ENCODE data around the gene PIK3AP1.

DNA sequence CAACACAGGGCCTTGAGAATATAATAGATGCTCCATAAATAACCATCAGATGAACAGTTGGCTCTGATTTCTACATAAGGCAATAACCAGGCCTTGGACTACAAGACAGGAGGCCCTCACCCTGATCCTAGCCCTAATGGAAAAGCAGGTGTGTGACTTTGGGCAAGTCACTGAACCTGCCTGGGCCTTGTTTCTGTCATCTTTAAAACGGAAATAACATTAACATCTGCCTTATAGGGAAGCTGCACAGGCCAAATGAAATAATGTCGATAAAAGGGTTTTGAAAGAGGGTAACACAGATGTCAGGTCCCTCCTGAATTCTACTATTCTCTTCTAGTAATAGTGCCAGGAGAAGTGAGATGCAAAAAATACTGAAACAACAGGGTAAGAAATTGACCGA lies 20.7 kb downstream of the PIK3AP1 start:
- no peak for TF ChIP-seq CTCF (IDR thresholded peaks at IDR 0.05)
- TF ChIP-seq POLR2AphosphoS5 (IDR thresholded peaks at IDR 0.05): no peak
- TF ChIP-seq EP300 (IDR thresholded peaks at IDR 0.05): no peak
- TF ChIP-seq POLR2A (IDR thresholded peaks at IDR 0.05): no peak
